DND-41 (cell line): ENCODE data around the gene DYNLT2B.

Source experiments
- ATAC-seq: fragments of 200-7000 bp; cut with Tn5 transposase; 3 replicates; pipeline ENCODE4 v1.9.1; 2021; ENCODE audit warnings: low read depth; ENCODE audit not compliant: insufficient read depth
- DNase-seq: peaks from one replicate; pipeline ENCODE4 v3.0.0-alpha.2; 2020
- H2AFZ ChIP-seq: 2 replicates; pipeline ENCODE4 v1.6.0; 2012; ENCODE audit warnings: low read depth, low read length
- H3K27ac ChIP-seq: 2 replicates; pipeline ENCODE4 v1.5.1; 2012; ENCODE audit warnings: low read length, inconsistent platforms
- H3K27me3 ChIP-seq: fragments of 200-600 bp; sonication (generic); 2 replicates; pipeline ENCODE4 v1.6.0; 2012; ENCODE audit warnings: low read length, mild to moderate bottlenecking, inconsistent platforms; ENCODE audit not compliant: insufficient read depth, poor library complexity
- H3K36me3 ChIP-seq: 2 replicates; pipeline ENCODE4 v1.5.1; 2012; ENCODE audit warnings: low read length, inconsistent platforms; ENCODE audit not compliant: insufficient read depth
- H3K4me1 ChIP-seq: 2 replicates; pipeline ENCODE4 v1.5.1; 2012; ENCODE audit warnings: mild to moderate bottlenecking, low read length; ENCODE audit not compliant: insufficient read depth
- H3K4me2 ChIP-seq: 2 replicates; pipeline ENCODE4 v1.6.0; 2012; ENCODE audit warnings: mild to moderate bottlenecking, moderate library complexity, low read length, inconsistent platforms; ENCODE audit not compliant: insufficient read depth
- H3K4me3 ChIP-seq, 2 experiments: fragments of 200-600 bp in 1 of 2; shearing (Covaris generic) in 1 of 2; 2 replicates each; pipeline ENCODE4 v1.5.1; 2012 to 2016; ENCODE audit warnings: inconsistent platforms in 2 of 2, low read length in 2 of 2, mild to moderate bottlenecking in 2 of 2, low read depth in 1 of 2, moderate library complexity in 1 of 2
- H3K79me2 ChIP-seq: 2 replicates; pipeline ENCODE4 v1.6.0; 2012; ENCODE audit warnings: low read length, inconsistent platforms; ENCODE audit not compliant: insufficient read depth
- H3K9ac ChIP-seq: 2 replicates; pipeline ENCODE4 v1.6.0; 2012; ENCODE audit warnings: low read depth, mild to moderate bottlenecking, inconsistent platforms, low read length, moderate library complexity
- H3K9me3 ChIP-seq: 2 replicates; pipeline ENCODE4 v1.5.1; 2012; ENCODE audit warnings: low read length, moderate library complexity, mild to moderate bottlenecking, inconsistent platforms; ENCODE audit not compliant: insufficient read depth, severe bottlenecking
- H4K20me1 ChIP-seq: 2 replicates; pipeline ENCODE4 v1.6.0; 2012; ENCODE audit warnings: low read length; ENCODE audit not compliant: insufficient read depth
- CTCF ChIP-seq: IDR thresholded peaks from 2 replicates; pipeline ENCODE4 v1.5.1; 2012; ENCODE audit warnings: borderline replicate concordance, low read length, moderate library complexity, mild to moderate bottlenecking; ENCODE audit not compliant: poor library complexity, severe bottlenecking; ENCODE audit errors: extremely low read depth
- EZH2 ChIP-seq: IDR thresholded peaks from 3 replicates; pipeline ENCODE4 v1.6.1; 2012; ENCODE audit warnings: borderline replicate concordance, low read depth, mild to moderate bottlenecking, moderate library complexity, low read length, inconsistent platforms; ENCODE audit not compliant: severe bottlenecking

Gene DYNLT2B

GRCh38 chr3:196274585-196274984, 43.5 kb downstream of the DYNLT2B start:
- H4K20me1 ChIP-seq: 0 out of 2 replicates have a peak, but pooled peaks cover 3% of the 10 kb centered on the region
- no peak for TF ChIP-seq EZH2
- H3K27me3 ChIP-seq: no peaks in the 10 kb centered on the region
- no peak for DNase-seq
- peaks cover 47% of the 10 kb centered on the region for H3K79me2 ChIP-seq
- H3K27ac ChIP-seq: no peak overlapping the region
- peaks cover 14% of the 10 kb centered on the region for H3K9me3 ChIP-seq
- H3K9ac ChIP-seq: no peak overlapping the region
- H3K4me2 ChIP-seq: no peak overlapping the region
- peaks cover 17% of the 10 kb centered on the region for H3K36me3 ChIP-seq
- H3K4me3 ChIP-seq: no peak overlapping the region
- ATAC-seq: no peak
- no peak overlapping the region for H2AFZ ChIP-seq
- H3K4me1 ChIP-seq: no peaks in the 10 kb centered on the region

- no peak overlapping the region for H3K4me2 ChIP-seq
- no peaks in the 10 kb centered on the region for H3K27me3 ChIP-seq
- peaks cover 41% of the 10 kb centered on the region for H3K79me2 ChIP-seq
- ATAC-seq: no peak
- 0 out of 2 replicates have a peak, but pooled peaks cover 3% of the 10 kb centered on the region for H4K20me1 ChIP-seq
- H3K9ac ChIP-seq: no peak overlapping the region
- H3K27ac ChIP-seq: no peak overlapping the region
- H3K4me1 ChIP-seq: no peaks in the 10 kb centered on the region
- no peak for DNase-seq
- no peak overlapping the region for H2AFZ ChIP-seq
- peaks cover 14% of the 10 kb centered on the region for H3K9me3 ChIP-seq
- peaks cover 21% of the 10 kb centered on the region for H3K36me3 ChIP-seq
- no peak overlapping the region for H3K4me3 ChIP-seq
- TF ChIP-seq CTCF (no peak), EZH2 (no peak)
Measured at GRCh38 chr3:196273655-196274054, 44.4 kb downstream of the DYNLT2B start.

GRCh38 chr3:196272826-196273225, 45.2 kb downstream of the DYNLT2B start:
- no peak overlapping the region for H3K27ac ChIP-seq

GRCh38 chr3:196270499-196270898, 47.5 kb downstream of the DYNLT2B start:
- no peak overlapping the region for H3K27ac ChIP-seq
- DNase-seq: no peak
- no peak overlapping the region for H3K4me3 ChIP-seq
- H3K27me3 ChIP-seq: no peaks in the 10 kb centered on the region
- no peak for ATAC-seq
- H3K79me2 ChIP-seq: peaks cover 26% of the 10 kb centered on the region
- no peak for TF ChIP-seq CTCF
- no peak for TF ChIP-seq EZH2
- H2AFZ ChIP-seq: no peak overlapping the region
- H3K9me3 ChIP-seq: peaks cover 14% of the 10 kb centered on the region
- H3K36me3 ChIP-seq: peaks cover 37% of the 10 kb centered on the region
- no peaks in the 10 kb centered on the region for H3K4me1 ChIP-seq
- H3K4me2 ChIP-seq: no peak overlapping the region
- H3K9ac ChIP-seq: no peak overlapping the region
- no peaks in the 10 kb centered on the region for H4K20me1 ChIP-seq

More at GRCh38 chr3:196272826-196273225, 45.2 kb downstream of the DYNLT2B start:
- Histone ChIP-seq H3K36me3 (peaks cover 25% of the 10 kb centered on the region), H3K4me3 (no peak overlapping the region), H4K20me1 (no peaks in the 10 kb centered on the region), H2AFZ (no peak overlapping the region), H3K79me2 (peaks cover 33% of the 10 kb centered on the region), H3K4me2 (no peak overlapping the region), H3K4me1 (no peaks in the 10 kb centered on the region), H3K9ac (no peak overlapping the region), H3K27me3 (no peaks in the 10 kb centered on the region), H3K9me3 (peaks cover 14% of the 10 kb centered on the region)
- no peak for ATAC-seq
- DNase-seq: no peak
- TF ChIP-seq CTCF (no peak), EZH2 (no peak)
